ENCODE results near the gene GPR37L1.
"Not testable (repeated sequence)": the region's sequence is repeated elsewhere in the genome, so short reads cannot be mapped to it uniquely, and the experiment has no call there.

The GPR37L1 gene

DNA sequence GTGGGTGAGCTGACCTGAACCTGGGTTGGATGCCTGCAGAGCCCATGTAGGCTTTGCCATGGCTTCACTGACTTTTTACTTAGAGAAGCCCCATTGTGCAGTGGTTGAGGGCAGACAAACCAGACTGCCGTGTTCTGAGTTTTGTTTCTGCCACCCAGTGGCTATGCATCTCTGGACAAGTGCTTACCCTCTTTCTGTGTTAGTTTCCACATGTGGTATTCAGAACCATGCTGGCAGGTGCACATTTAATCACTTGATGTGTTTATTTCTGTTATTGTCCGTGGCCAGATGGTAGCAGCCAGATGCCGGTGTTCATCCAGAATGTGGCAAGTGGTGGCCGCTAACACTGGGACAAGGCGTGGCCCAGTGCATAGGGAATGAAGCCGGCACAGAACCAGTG is 48.0 kb downstream of the GPR37L1 start:
- DNase-seq (ENCODE audit: low spot score): no peak

DNA sequence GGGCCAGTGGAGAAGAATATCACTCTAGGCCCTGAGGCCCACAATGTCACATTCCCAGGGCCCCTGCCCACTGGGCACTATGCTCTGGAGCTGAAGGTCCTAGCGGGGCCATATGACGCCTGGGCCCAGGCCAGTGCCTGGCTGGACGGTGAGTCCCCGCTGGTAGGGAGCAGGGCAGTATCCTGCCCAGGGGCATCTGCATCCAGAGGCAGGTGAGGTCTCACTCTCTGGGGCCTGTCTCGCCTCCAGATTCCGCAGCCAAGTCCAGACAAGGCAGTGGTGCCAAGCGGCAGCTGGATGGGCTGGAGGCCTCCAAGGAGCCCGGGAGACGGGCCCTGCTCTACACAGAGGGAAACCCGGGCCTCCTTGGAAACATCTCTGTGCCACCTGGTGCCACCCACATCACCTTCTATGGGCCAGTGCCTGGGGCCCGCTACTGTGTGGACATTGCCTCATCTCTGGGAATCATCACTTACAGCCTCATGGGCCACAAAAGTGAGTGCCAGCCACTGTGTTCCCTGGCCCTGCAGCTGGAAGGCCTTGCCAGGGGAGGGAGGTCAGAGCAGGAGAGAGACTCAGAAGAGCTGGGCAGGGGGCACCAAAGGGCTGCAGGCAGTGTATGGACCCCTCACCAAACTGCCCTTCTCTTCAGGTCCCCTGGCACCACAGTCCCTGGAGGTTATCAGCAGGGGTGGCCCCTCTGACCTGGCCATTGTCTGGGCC is 48.7 kb downstream of the GPR37L1 start:
- no peak for DNase-seq (ENCODE audit: low spot score)

DNA sequence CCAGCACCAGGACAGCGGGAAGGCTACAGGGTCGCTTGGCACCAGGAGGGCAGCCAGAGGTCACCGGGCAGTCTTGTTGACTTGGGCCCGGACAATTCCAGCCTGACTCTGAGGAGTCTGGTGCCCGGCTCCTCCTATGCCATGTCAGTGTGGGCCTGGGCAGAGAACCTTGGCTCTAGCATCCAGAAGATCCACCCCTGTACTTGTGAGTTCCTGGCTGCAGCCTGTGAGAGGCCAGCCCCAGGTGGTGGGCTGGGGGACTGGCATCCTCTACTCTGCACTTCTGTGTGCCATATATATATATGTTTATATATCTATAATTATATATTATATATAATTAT is 49.3 kb downstream of the GPR37L1 start:
- DNase-seq (ENCODE audit: low spot score): no peak

DNA sequence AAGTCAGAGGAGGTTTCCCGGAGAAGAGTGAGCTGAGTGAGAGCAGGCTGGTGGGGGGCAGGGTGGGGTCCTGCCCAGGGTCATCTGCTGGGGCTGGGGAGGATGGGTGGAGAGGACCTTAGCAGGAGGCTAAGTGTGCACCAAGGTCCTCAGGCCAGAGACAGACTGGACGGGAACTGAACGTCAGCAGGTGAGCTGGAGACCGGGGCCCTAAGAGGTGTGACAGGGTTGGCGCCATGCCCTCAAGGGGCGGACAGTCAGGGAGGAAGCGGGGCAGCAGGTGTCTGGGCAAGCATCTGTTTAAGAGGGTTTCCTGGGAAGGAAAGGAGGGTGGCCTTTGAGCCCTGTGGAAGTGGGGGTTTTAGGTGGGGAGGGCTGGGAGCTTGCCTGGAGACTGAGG is 51.3 kb downstream of the GPR37L1 start:
- no peak for DNase-seq (ENCODE audit: low spot score)

DNA sequence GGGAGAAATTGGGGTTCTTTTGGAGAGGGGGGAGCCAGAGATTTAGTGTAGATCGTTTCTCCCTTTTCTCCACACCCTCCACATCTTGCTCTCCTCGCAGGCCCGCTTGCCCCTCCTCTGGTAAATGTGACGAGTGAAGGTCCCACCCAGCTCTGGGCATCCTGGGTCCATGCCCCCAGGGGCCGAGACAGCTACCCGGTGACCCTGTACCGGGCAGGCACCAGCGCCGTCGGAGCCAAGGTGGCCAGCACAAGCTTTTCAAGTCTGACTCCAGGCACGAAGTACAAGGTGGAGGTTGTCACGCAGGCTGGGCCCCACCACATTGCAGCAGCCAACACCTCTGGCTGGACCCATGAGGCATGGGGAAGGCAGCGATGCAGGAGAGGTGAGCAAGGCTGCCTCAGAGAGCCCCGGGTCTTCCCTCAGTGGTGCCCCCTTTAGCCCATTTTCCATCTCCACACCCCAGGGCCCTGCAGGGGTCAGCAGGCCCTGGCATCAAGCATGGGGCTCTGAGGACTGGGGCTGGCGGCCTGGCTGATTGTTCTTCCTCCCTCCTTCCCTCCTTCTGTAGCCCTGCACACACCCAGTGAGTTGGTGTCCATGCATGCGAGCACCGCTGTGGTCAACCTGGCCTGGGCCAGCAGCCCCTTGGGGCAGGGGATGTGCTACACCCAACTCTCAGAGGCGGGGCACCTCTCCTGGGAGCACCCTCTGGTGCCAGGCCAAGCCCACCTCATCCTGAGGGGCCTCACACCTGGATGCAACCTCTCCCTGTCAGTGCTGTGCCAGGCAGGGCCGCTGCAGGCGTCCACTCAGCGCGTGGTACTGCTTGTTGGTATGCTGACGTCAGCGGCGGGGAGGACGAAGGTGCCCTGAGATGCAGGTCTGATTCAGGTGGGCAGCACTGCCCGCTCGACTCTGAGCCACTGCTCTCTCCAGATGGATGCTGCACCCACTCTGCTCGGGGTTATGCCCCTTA is 54.5 kb downstream of the GPR37L1 start:
- no peak for DNase-seq (ENCODE audit: low spot score)

DNA sequence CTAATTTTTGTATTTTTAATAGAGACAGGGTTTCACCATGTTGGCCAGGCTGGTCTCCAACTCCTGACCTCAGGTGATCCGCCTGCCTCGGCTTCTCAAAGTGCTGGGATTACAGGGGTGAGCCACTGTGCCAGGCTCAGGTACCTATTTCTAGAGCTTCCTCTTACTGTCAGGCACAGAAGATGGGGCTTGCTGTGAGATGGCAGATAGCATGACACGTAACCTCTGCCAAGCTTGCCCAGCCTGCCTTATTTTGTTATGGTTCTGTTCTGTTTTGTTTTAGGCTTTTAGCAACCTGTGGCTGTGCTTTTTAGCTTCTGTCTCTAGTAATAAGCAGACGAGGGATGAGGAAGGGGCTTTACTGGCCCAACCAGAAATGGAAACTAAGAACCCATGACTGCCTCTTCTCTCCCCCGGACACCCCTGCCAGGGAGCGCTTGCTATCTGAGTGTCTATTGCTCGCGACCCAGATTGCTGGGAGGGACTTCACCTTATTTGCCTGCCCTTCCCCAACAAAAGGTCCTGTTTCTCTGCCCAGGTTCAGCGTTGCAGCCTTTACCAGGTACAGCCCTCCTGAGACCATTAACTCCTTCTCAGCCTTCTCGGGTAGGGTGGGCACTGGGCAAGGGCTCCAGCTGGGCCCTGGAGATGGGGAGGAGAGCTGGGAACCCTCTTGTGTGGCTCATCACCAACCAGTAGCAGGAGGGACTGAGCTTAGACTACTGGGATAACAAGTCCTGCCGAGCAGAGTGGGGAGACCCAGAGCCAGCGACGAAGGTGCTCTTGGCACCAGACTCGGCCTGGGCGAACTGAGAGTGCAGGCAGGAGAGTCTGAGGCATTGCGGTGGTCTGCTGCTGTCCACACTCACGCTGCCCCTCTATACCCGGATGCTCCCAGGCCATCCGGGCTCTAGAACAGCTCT is 57.4 kb downstream of the GPR37L1 start:
- DNase-seq (ENCODE audit: low spot score): no peak

DNA sequence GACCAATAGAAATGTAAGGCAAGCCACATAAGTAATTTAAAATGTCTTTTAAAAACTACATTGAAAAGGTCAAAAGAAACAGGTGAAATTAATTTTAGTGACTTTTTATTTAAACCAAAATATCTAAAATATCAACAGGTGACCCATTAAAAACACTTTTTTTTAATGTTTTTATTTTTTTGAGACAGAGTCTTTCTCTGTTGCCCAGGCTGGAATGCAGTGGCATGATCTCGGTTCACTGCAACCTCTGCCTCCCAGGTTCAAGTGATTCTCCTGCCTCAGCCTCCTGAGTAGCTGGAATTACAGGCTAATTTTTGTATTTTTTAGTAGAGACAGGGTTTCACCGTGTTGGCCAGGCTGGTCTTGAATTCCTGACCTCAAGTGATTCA is 58.0 kb downstream of the GPR37L1 start:
- not testable (repeated sequence) for DNase-seq (ENCODE audit: low spot score)

DNA sequence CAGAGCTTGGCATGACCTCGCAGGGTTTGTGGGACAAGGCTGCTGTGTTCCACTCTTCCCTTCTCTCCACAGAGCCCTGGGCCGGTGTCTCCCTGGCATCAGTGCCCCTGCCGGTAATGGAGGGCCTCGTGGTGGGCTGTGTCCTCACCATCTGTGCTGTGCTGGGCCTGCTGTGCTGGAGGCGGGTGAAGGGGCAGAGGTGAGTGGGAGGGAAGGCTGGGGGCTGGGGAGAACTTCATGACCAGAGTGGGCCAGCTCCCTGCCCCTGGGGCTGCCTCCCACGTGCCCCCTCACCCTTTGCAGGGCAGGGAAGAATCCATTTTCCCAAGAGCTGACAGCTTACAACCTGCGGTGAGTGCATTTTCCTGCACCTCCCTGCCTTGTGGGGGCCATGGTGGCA is 58.9 kb downstream of the GPR37L1 start:
- DNase-seq (ENCODE audit: low spot score): no peak

DNA sequence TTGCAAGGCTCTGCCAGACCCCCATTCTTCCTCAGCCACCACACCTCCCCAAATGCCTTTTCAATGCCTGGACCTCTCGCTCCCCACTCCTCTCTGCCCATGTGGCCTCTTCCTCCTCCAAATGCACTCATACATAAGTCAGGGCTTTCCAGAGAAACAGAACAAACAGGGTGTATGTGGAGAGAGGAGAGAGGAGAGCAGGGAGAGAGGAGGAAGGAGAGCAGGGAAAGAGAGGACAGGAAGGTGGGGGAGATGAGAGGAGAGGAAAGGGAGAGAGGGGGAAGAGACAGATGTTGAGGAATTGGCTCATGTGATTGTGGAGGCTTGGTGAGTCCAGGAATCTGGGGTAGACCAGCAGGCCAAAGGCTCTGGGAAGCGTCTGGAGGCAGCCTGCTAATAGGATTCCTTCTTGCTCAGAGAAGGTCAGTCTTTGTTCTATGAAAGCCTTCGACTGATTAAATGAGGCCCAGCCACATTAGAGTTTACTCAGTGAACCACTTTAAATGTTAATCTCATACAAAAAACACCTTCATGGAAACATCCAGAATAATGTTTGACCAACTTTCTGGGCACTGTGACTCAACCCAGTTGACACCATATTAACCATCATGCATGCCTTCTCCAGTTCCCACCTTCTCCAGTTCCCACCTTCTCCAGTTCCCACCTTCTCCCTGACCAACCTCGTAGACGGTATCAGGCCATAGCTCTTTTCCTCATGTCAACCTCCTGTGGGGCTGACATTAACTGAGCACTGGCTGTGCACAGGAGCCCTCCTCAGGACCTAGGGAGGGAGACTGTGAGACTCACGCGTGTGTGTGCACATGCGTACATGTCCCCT is 59.5 kb downstream of the GPR37L1 start:
- DNase-seq (ENCODE audit: low spot score): no peak
